Suppressor macrophage (primary cell): Measurements from ENCODE around the gene IFNL3.
A peak's percentile ranks its signal among the peaks of the same experiment; 100 is the strongest.
"Not testable (repeated sequence)": the region's sequence is repeated elsewhere in the genome, so short reads cannot be mapped to it uniquely, and the experiment has no call there.

Source experiments
- DNase-seq, 4 experiments: peaks; one replicate each; pipeline ENCODE4 v3.0.0-alpha.2; 2020 to 2022

The IFNL3 gene

DNA sequence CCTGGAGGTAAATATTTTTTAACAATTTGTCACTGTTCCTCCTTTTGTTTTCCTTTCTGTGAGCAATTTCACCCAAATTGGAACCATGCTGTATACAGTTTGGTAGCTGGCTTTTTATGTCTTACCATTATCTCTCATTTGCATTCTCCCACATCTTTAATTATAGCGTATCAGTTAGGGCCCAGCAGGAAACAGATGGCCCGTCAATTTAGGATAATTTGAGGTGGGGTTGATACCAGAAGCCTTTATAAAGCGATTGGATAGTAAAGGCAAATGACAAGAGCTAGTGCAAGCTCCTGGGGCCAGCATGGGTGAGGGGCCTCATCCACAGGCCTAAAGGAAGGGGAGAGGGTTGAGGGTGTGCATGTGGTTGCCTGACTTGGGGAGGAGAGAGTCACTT, 7.7 kb upstream of the IFNL3 start:
- no peak for DNase-seq

DNA sequence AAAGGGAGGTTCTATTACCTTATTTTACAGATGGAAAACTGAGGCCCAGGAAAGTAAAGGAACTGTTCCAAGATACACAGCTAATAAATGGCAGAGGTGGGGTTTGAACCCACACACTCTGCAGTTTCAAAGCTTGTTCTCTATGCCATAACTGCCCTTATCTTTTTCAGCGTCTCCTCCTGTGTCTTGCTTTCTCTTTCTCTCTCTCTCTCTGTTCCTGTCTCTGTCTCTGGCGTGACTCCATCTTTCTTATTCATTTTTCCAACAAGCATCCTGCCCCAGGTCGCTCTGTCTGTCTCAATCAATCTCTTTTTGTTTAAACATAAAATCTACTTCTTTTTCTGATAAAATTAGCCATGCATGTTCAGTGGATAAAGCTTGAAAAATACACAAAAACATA, 7.0 kb upstream of the IFNL3 start:
- DNase-seq: no peak

DNA sequence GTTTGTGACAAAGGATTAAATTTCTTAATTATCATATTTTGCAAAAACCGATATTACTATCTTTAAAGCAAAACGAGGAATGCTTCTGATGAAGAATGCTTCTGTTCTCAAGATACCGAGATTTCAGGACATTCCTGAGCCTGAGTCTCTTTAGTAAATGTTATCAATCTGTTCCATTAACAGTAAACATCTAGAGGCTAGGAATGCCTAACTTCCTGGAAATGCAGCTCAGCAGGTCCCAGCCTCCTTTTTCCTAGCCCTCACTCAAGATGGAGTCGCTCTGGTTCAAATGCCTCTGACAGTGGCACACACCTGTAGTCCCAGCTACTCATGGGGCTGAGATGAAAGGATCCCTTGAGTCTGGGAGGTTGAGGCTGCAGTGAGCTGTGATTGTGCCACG, 6.3 kb upstream of the IFNL3 start:
- no peak for DNase-seq

DNA sequence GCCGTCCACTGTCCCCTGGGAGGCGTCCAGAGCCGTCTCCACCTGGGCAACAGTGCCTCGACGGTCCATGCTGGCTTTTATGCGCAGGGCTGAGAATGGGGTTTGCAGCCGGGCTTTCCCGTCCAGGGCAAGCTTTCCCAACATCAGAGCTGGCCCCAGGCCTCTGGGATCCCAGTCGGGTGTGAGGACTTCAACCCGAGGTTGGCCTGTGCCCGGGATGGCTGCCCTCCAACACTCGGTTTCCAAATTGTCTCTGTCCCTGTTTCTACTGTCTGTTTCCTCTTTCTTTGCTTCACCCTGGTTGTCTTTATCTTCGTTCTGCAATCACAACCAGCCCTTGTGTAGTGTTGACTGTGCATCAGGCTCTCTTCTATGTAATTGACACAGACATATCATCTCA, 4.0 kb upstream of the IFNL3 start, which contains the start of gene IFNL4:
IFNL4 (minus strand) TSS at position 51 of the 400 bp plus-strand sequence.
- no peak for DNase-seq

DNA sequence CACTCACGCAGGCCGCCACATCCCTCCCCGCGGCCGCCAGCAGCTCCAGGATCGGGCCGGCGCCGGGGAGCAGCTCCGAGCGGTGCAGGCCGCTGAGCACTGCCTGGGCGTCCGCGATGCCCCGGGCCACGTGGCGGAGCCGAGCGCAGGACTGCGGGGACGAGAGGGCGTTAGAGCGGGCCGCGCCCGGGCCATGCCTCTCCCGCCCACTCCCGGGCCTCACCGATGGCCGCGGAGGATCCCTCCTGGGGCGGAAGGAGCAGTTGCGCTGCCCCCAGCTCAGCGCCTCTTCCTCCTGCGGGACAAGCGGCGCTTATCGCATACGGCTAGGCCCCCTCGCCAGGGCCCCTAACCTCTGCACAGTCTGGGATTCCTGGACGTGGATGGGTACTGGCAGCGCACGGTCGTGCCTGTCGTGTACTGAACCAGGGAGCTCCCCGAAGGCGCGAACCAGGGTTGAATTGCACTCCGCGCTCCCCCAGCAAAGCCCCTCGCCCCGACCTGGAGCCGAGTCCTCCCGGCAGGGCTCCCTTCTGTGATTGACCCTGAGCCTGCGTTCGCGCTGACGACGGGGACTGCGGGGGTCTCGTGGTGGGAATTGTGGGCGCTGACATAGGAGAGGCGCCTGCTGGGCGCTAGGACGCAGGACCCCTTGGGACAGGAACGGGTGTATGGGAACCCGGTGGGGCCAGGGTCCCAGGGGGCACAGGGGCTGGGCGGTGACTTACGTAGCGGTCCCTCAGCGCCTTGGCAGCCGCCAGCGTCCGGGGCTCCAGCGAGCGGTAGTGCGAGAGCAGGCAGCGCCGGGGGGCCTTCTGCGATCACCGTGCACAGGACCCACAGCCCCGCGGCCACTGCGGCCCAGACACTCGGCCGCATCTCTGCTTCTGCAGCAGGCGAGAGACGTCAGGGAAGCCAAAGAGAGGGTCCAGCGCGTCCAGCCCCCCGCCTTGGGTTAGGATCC, 3.2 kb upstream of the IFNL3 start:
- DNase-seq: peak in 2 of 4 experiments; percentile 17 to 42

DNA sequence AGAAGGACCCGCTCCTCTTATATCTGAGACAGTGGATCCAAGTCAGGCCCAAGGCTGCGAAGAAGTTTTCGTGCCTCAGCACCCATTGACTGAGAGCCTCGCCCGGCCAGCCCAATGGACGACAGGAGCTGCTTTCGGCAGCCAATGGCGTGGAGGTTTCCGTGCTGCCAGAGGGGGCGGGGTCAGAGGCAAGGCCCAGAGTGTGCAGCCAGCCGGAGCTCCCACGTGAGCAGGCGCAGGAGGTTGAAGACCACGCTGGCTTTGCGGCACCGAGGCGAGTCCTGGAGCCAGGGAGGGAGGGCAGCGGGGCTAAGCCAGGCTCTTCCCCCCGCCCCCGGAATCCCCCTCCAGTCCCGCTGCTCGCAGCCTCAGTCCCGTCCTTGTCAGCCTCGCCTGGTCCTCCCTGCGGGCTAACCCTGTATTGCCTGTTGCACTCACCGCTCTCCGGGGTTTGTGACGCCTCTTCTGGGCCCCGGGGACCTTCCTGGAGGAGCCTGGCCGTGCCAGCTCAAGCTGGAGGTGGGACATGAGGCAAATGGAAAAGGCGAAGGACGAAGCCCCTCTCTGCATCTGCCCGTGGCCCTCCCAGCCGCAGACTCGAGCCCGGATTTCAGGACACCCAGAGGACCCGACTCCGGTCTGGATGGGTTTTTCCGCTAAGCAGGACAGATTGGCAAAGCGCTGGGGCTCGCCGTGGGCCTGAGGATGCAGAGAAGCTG, 2.3 kb upstream of the IFNL3 start:
- DNase-seq: no peak

DNA sequence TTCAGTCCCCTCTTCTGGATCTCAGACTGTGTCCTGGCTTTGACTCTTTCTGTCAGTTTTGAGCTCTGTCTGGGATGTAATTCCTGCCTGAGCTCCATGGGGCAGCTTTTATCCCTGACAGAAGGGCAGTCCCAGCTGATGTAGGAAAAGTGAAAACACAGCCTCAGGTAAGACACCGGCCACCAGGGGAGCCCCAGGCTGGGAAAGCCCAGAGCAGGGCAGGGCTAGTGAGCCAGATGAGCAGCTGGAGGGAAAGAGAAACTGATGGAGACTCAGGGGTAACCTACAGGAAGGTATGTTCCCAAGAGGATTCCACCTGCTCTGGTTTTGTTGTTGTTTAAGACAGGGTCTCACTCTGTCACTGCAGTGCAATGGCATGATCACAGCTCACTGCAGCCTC, 360 bp upstream of the IFNL3 start:
- not testable (repeated sequence) for DNase-seq

DNA sequence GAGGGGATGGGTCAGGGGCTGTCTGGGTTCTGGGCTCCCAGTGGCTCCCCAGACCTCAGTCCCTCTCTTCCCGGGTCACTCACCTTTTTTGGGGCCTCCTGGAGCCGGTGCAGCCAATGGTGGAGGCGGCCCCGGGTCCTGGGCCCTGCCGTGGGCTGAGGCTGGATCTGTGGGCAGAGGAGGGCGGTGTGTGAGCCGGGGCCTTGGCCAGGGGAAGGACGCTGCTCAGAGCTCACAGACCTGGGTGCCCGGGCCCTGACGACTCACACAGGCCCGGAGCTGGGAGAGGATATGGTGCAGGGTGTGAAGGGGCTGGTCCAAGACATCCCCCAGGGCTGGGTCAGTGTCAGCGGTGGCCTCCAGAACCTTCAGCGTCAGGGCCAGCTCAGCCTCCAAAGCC, 1.1 kb downstream of the IFNL3 start:
- DNase-seq: not testable (repeated sequence)

DNA sequence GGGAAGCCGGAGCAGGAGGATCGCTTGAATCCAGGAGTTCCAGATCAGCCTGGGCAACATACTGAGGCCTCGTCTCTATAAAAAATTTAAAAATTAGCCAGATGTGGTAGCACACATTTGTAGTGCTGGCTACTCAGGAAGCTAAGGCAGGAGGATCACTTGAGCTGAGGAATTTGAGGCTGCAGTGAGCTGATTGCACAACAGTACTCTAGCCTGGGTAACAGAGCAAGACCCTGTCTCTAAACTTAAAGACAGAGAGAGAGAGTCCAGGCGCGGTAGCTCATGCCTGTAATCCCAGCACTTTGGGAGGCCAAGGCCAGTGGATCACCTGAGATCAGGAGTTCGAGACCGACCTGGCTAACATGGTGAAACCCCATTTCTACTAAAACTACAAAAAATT, 4.4 kb downstream of the IFNL3 start:
- no peak for DNase-seq

DNA sequence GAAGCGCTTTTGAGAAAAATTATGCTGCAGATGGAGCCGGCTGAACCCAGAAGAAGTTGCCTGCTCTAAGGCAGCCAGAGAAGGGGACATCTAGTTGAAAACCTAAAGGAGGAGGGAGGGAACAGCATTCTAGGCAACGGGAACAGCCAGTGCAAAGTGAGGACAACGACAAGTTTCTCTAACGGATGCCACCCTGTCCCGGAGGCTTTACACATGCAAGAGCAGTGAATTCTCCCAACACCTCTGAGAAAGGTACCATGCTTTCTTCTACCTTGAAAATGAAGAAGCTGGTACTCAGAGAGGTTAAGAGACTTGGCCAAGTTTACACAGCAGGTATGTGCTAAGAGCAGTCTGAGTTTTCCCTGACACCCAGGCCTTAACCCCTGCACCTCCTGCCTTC, 5.9 kb downstream of the IFNL3 start:
- no peak for DNase-seq

DNA sequence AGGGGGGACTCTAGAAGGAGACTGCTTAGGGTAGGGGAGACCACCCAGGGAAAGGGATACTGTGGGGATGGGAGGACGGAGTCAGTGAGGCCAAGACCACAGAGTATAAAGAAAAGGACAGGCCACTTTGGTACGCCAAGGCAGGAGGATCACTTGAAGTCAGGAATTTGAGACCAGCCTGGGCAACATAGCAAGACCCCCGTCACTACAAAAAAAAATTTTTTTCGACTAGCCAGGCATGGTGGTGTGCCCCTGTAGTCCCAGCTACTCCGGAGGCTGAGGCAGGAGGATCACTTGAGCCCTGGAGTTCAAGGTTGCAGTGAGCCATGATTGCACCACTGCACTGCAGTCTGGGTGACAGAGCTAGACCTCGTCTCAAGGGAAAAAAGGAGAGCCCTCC, 6.6 kb downstream of the IFNL3 start:
- no peak for DNase-seq

DNA sequence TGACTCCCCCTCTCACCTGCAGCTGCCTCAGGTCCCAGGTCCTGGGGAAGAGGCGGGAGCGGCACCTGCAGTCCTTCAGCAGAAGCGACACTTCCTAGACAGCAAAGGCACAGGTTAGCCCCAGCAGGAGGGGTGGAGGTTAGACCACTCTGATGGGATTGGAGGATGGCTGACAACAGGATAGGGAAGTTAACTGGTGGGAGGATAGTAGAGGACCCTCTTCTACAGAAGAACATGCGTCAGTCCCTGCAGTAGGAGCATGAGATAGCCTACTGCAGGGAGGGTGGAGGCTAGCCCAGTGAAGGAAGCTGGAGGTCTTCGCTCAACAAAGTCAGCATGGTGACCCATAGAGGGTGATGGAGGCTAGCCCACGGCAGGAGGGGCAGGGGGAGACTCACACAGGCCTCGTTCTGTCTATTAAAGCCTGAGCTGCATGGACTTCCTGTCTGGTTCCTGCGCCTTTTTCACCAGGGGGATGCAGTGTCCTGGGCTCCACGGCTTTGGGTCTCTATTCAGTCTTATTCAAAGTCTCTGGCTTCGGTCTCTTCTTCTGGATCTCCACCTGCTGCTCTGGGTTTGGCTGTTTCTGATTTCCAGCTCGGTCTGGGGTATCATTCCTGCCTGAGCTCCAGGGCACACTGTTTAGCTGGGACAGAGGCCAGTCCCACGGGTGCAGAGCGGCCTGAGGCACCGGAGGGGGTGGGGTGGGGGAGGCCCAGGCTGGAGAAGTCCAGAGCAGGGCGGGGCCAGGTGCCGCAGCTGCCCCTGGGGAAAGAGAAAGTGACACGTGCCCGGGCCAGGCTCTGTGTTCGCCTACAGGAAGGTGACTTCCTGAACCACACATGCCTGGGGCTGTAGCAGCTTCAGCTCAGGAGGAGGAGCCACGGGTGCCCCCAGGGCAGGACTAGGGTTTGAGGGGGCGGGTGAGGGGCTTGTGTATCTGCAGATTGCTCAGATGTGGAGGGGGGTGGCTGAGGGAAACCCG, 7.3 kb downstream of the IFNL3 start:
- peak in 1 of 4 experiments; percentile 23 for DNase-seq

DNA sequence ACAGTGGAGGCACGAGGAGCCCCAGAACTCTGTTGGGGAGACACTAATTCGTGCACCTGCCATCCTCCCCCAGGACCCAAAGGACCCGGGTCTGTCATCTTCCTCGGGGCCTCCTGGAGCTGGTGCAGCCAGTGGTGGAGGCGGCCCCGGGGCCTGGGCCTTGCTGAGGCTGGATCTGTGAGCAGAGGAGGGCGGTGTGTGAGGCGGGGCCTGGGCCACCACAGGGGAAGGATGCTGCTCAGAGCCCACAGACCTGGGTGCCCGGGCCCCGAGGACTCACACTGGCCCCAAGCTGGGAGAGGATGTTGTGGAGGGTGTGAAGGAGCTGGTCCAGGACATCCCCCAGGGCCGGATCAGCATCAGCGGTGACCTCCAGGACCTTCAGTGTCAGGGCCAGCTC, 8.3 kb downstream of the IFNL3 start:
- no peak for DNase-seq

DNA sequence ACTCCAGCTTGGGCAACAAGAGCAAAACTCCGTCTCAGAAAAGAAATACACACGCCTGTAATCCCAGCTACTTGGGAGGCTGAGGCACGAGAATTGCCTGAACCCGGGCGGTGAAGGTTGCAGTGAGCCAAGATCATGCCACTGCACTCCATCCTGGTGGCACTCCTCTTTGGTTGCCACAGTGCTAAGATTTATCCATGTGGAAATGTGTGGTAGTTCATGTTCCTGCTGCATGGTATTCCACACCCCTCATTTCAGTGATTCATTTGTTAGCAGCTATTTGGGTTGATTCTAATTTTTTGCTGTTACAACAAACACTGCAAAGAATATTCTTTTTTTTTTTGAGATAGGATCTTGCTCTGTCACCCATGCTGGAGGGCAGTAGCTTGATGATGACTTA, 12.1 kb downstream of the IFNL3 start:
- DNase-seq: no peak

DNA sequence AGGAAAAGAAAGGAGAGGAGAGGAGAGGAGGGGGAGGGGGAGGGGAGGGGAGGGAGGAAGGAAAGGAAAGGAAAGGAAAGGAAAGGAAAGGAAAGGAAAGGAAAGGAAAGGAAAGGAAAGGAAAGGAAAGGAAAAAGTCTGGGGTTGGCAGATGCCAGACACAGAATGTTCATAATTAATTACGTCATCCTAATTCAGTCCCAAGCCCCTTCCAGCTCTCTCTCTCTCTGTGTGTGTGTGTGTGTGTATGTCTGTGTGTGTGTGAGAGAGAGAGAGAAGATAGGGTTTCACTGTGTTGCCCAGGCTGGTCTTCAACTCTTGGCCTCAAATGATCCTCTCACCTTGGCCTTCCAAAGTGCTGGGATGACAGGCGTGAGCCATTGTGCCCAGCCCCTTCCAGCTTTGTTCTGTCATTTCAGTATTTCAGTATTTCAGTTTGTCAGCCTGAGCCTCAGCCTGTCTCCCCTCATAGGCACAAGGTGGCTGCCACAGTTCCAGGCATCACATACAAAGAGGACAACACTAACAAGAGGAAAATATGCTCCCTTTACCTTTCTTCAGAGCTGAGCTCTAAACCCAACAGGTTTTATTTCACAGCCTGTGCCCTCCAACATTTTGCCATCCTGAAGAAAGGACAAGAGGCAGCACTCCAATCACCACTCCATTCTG, 14.6 kb downstream of the IFNL3 start:
- DNase-seq: no peak

DNA sequence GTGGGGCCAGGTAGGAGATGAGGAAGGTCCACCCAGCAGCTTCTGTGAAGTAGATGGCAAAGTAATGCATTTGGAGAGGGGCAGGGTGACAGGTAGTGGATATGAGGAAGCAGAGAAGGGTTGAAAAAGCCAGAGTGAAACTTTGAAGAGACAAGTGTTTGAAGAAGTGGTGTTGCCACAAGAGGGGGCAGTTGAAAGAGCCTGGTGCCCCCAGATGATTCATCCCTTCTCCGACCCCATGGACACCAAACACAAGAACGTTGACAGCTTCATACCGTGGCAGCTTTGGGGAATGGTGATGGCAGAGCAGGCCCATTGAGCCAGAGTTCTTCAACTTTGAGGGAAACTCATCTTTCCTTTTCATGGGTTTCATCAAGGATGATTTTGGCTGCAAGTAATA, 19.9 kb downstream of the IFNL3 start:
- peak in 1 of 4 experiments; percentile 7 for DNase-seq

DNA sequence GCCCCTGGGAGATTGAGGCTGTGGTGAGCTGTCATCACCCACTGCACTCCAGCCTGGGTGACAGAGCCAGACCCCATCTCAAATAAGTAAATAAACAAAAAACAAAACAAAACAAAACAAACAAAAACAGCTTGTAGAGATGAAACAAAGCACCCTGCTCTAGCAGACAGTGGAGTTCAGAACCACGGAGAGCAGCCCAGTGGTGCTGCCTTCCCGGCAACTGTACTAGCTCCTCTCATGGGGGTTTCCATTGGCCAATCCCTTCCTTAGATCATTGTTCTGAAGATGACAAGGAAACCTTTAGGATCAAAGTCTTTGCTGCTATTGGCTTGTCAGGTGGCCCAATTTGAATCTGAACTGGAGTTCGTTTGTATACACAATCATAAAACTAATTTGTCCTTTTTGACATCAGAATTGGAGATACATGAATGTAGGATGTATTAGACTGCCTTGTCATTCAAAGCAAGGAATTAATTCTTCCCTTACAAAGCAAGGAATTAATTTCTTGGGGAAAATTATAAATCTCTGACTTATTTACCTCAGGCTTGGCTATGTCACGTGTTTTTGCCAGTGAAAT, 21.0 kb downstream of the IFNL3 start:
- peak in 3 of 4 experiments; percentile 17 to 48 (median 37) for DNase-seq

DNA sequence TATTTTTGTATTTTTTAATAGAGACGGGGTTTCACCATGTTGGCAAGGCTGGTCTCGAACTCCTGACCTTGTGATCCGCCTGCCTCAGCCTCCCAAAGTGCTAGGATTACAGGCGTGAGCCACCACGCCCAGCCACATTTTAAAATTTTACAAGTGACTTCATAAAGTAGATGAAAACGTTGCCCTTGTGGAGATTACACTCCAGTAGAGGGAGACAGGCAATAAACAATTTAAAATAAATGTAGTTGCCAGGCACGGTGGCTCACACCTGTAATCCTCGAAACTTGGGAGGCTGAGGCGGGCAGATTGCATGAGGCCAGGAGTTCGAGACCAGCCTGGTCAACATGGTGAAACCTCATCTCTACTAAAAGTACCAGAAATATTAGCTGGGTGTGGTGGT, 25.7 kb downstream of the IFNL3 start:
- DNase-seq: not testable (repeated sequence)

DNA sequence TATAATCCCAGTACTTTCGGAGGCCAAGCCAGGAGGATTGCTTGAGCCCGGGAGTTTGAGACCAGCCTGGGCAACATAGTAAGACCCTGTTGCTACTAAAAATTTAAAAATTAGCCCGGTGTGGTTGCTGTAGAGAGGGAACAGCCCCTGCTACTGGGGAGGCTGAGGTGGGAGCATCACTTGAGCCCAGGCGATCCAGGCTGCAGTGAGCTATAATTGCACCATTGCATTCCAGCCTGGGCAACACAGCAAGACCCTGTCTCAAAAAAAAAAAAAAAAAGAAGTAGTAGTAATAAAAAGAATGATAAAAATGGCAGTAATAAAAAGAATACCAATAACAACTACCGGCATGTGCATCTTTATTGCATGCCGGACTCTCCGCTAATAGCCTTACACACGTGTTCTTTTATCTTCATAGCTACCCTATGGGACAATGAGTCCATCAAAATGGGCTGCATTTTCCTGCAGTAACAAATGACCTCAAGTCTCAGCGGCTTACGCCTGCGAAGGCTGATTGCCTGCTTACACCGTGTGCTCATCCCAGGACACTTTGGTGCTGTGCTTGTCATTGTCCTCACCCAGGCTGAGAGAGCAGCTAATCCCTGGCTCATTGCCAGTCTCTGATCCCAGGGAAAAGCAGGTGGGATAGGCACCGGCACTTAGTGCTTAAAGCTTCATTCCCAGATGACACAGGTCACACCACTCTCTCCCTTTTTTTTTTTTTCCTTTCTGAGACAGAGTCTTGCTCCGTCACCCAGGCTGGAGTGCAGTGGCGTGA, 26.4 kb downstream of the IFNL3 start:
- DNase-seq: no peak

DNA sequence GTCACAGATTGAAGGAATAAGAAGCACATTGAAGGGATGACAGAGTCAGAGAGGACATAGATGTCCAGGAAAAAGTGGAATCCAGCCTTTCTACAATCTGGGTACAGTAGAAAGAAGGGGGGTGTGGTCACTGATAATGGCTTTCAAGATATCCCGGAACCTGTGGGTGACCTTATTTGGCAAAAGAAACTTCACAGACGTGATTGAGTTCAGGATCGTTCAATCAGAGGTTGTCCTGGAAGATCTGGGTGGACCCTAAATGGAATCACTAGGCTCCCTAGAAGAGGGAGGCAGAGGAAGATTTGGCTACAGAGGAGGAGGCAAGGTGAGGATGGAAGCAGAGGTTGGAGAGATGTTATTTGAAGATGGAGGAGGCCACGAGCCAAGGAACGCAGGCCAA, 27.7 kb downstream of the IFNL3 start:
- no peak for DNase-seq

DNA sequence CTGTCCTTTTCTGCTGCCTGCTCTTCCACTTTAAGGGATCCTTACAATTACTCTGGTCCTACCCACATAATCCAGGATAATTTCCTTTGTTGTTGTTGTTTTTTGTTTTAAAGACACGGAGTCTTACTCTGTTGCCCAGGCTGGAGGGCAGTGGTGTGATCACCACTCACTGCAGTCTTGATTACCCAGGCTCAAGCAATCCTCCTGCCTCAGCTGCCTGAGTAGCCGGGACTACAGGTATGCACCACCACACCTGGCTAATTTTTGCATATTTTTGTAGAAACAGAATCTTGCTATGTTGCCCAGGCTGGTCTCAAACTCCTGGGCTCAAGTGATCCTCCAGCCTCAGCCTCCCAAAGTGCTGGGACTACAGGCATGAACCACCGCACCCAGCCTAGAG, 29.5 kb downstream of the IFNL3 start:
- DNase-seq: not testable (repeated sequence)
